Medulla oblongata (tissue), 1 donor: ENCODE results near the gene PIP5K1C.

Source experiments
- DNase-seq: peaks from one replicate; pipeline ENCODE4 v3.0.0-alpha.2; 2015; ENCODE audit errors: extremely low spot score

PIP5K1C gene, protein sequence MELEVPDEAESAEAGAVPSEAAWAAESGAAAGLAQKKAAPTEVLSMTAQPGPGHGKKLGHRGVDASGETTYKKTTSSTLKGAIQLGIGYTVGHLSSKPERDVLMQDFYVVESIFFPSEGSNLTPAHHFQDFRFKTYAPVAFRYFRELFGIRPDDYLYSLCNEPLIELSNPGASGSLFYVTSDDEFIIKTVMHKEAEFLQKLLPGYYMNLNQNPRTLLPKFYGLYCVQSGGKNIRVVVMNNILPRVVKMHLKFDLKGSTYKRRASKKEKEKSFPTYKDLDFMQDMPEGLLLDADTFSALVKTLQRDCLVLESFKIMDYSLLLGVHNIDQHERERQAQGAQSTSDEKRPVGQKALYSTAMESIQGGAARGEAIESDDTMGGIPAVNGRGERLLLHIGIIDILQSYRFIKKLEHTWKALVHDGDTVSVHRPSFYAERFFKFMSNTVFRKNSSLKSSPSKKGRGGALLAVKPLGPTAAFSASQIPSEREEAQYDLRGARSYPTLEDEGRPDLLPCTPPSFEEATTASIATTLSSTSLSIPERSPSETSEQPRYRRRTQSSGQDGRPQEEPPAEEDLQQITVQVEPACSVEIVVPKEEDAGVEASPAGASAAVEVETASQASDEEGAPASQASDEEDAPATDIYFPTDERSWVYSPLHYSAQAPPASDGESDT

DNA sequence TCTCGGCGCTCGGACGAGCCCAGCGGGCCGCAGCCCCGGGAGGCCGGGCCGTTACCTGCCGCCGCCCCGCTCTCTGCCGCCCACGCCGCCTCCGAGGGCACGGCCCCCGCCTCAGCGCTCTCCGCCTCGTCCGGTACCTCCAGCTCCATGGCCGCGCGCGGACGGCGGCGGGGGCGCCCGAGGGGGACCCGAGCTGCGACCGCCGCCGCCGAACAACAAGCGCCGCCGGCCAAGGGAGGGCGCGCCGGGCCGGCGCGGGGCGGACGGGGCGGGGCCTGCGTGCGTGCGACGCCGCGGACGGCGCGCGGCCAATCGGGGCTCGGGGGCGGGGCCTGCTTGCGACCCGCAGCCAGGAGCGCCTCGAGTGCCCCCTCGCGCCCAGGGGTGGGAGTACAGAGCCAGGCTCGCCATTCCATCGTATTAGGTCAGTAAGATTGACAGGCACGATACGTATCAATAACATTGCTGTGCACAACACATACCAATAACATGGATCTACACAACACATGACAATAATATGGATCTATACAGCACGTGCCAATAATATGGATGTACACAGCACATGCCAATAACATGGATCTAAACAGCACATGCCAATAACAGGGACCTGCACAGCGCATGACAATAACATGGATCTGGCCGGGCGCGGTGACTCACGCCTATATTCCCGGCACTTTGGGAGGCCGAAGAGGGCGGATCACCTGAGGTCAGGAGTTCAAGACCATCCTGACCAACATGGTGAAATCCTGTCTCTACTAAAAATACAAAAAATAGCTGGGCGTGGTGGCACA is at the start of gene PIP5K1C:
TSS of gene PIP5K1C (minus strand) at position 227 of the 791 bp plus-strand sequence. CDS start at position 149, 78 bp downstream.
- DNase-seq, result peak; percentile 89

DNA sequence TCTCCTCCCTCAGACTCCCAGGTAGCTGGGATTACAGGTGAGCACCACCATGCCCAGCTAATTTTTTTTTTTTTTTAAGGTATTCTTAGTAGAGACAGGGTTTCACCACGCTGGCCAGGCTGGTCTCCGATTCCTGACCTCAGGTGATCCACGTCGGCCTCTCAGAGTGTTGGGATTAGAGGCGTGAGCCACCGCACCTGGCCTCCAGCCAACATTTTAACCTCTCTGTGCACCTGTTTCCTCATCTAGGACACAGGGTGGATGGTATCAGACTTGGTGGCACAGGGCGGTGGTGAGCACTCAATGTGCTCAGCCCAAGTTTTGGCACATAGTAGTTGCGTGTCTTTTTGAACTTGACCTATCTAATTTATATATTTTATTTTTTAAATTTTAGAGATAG is 48.7 kb upstream of the PIP5K1C start:
- DNase-seq, result no peak

DNA sequence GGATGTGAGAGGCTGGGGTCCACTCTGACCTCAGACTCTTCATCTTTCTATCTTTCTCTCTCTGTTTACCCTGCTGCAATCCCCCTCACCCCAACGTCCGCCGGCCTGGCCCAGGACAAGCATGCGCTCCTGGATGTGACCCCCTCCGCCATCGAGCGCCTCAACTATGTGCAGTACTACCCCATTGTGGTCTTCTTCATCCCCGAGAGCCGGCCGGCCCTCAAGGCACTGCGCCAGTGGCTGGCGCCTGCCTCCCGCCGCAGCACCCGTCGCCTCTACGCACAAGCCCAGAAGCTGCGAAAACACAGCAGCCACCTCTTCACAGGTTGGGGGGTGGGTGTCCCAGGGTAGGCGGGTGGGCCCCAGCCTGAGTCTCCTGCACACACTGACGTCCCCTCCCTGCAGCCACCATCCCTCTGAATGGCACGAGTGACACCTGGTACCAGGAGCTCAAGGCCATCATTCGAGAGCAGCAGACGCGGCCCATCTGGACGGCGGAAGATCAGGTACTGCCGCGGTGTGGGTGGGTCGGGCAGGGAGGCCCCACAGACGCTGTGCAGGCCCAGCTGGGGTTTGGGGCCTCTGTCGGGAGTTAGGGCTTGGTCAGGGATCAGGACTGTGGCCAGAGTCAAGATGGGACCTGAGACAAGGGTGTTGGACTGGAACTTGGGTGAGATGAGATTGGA is 46.2 kb upstream of the PIP5K1C start:
- no peak for DNase-seq

DNA sequence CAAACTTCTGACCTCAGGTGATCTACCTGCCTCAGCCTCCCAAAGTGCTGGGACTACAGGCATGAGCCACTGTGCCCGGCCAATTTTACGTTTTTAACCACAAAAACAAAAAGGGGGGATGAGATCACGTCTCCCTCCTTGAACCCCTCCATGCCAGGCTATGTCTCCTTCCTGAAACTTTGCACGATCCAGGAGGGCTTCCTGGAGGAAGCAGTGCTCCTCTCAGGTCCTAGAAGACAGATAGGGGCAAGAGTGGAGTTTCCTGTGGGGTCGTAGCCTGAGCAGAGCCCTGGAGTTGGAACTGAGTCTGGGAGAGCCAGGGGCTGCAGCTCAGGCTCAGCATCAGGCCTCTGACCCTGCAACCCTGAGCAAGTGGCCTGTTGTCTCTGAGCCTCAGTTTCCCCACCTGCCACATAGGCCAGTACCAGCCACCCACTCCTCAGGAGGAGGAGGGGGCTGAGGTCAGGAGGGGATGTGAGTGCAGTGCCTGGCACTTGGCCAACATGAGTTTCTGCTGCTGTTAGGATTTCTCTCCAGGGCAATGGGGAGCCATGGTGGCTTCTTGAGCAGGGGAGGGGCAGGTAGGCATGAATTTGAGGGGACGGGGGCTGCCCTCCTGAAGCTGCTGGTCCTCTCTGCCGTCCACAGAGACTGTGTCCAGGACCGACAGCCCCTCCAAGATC is 45.2 kb upstream of the PIP5K1C start:
- DNase-seq, result no peak

DNA sequence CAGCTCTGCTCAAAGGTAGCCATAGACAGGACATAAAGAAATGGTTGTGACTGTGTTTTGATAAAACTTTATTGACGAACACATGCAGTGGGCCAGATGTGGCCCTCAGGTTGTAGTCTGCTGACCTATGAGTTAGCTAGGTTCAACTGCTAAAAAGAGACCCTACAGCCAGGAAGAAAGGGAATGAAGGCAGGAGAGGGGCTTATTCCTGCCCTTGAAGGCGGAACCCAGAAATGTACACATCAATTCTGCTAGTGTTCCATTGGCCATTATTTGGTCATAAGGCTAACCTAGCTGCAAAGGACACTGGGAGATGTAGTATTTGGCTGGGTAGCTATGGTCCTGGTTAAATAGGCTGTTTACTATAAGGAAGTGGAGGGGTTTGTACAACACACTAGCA is 43.2 kb upstream of the PIP5K1C start:
- no peak for DNase-seq

DNA sequence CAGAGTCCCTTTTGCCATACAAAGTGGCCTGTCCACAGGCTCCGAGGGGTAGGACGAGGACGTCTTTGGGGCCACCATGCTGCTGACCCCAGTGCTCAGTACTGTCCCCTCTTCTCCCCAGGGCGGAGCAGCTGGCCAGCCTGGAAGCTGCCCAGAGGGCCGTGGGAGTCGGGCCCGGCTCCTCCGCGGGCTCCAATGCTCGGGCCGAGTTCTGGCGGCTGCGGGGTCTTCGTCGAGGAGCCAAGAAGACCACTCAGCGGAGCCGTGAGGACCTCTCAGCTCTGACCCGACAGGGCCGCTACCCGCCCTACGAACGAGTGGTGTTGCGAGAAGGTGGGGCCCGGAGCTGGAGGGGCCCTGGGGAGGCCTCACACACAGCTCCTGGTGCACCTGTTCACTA is 40.2 kb upstream of the PIP5K1C start:
- no peak for DNase-seq

DNA sequence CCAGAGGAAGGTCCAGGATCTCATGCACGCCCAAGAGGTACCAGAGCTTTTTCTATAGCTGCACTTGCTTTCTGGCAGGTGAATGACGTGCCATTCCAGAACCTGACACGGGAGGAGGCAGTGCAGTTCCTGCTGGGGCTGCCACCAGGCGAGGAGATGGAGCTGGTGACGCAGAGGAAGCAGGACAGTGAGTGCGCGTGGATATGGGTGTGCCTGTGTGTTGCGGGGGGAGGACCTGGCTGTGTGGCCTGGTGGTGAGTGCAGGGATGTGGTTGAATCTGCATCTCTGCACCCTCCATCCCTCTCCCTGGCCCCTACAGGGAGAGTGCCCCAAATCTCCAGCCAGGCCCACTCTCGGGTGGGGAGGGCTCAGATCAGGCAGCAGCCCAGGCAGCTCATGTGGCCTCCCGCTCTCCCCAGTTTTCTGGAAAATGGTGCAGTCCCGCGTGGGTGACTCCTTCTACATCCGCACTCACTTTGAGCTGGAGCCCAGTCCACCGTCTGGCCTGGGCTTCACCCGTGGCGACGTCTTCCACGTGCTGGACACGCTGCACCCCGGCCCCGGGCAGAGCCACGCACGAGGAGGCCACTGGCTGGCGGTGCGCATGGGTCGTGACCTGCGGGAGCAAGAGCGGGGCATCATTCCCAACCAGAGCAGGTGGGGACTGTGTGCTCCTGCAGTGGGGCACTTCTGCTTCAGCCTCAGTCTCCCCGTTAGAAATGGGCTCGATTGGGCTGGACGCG is 38.4 kb upstream of the PIP5K1C start:
- DNase-seq, result no peak

DNA sequence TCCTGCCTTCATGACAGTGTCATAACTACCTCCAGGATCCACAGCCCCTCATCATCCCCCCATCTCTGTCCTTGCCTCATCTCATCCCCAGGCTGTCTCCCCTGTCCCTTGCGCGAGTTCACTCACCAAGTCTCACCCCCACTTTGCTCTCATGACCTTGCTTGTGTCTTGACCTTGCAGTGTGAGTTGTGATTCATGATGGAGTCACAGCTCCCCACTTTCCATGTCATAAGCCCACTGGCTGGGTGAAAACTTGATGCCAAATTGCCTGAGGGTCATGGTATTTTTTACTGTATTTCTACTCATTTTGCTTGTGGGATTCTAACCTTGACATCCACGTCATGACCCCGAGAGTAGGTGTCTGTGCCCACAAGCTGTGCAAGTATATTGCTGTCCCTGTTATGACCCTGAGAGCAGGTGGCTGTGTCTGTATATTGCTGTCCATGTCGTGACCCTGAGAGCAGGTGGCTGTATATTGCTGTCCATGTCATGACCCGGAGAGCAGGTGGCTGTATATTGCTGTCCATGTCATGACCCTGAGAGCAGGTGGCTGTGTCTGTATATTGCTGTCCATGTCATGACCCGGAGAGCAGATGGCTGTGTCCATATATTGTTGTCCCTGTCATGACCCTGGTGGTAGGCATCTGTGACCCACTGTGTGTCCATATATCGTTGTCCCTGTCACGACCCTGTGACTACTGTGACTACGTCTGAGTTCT is 37.4 kb upstream of the PIP5K1C start:
- no peak for DNase-seq

DNA sequence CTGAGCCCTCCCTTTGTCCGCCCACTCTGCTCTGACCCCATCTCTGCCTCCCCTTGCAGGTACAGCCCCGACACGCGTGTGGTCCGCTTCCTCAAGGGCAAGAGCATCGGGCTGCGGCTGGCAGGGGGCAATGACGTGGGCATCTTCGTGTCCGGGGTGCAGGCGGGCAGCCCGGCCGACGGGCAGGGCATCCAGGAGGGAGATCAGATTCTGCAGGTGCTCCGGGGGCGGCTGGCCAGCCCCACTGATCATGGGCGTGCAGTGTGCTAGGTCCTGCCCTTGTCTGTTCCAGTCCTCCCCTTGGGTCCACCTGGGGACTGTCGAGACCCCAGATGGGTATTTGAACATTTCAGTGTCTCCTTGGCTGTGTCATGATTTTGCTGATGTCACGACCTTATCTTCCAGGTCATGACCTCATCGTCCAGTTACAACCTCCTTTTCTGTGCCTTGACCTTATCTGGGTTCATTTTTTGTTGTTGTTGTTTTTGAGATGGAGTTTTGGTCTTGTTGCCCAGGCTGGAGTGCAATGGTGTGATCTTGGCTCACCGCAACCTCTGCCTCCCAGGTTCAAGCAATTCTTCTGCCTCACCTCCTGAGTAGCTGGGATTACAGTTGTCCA is 35.9 kb upstream of the PIP5K1C start:
- no peak for DNase-seq

DNA sequence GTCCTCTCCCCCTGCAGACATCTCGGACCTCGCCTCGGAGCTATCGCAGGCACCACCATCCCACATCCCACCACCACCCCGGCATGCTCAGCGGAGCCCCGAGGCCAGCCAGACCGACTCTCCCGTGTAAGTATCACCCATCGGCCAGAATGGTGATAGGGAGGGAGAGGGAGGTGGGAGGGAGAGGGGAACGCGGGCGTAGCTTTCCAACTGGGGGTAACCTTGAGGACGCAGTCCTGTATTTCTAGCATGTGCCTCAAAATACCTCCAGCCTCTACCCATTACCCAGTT is 34.0 kb upstream of the PIP5K1C start:
- no peak for DNase-seq

DNA sequence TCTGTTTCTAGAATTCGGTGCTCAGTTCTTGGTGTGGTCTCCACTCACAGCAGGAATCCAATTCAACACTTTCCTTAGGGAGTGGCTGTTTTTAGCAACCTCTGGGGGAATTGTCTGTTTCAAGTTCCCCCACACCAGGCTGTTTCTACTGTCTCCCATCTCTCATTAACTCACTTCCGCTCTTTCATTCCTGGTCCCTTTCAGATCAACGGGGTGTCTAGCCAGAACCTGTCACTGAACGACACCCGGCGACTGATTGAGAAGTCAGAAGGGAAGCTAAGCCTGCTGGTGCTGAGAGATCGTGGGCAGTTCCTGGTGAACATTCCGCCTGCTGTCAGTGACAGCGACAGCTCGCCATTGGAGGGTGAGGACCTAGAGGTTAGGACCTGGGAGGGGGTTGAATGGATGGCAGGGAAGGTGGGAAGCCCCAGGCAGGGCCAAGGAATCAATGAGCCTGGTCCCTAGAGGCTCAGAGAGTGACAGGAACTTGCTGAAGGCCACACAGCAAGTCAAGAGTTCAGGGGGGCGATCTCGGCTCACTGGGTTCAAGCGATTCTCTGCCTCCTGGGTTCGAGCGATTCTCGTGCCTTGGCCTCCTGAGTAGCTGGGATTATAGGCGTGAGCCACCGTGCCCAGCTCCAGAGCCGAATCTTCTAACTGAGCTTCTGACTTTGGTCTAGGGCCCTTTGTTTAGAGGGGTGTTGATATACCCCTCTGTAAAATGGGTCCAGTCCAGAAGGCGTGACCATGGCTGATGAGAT is 33.5 kb upstream of the PIP5K1C start:
- no peak for DNase-seq

DNA sequence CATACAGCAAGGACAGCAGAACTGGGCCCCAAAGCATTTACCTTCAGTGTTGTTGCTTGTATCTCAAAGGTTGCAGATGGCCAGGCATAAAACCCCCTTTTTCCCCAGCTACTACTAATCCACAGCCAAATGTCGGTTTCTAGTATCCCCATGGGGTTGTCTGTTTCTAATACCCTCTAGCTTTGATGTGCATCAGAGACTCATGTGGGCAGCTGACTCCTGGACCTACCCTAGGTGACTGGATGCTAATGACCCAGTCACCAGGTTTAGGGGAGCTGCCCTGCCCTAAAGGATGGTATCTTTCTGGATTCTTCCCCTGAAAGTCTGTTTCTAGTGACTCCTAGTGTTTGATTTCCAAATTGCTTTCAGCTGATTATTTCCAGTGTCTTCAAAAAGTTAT is 31.8 kb upstream of the PIP5K1C start:
- DNase-seq, result no peak

DNA sequence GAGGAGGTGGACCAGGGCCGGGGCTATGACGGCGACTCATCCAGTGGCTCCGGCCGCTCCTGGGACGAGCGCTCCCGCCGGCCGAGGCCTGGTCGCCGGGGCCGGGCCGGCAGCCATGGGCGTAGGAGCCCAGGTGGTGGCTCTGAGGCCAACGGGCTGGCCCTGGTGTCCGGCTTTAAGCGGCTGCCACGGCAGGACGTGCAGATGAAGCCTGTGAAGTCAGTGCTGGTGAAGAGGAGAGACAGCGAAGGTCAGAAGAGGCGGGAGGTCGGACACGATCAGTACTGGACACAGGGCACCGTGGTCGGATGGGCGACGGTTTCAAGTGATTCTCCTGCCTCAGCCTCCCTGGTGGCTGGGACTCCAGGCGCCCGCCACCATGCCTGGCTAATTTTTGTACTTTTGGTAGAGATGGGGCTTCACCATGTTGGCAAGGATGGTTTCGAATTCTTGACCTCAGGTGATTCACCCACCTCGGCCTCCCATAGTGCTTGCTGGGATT is 30.2 kb upstream of the PIP5K1C start:
- DNase-seq, result no peak

DNA sequence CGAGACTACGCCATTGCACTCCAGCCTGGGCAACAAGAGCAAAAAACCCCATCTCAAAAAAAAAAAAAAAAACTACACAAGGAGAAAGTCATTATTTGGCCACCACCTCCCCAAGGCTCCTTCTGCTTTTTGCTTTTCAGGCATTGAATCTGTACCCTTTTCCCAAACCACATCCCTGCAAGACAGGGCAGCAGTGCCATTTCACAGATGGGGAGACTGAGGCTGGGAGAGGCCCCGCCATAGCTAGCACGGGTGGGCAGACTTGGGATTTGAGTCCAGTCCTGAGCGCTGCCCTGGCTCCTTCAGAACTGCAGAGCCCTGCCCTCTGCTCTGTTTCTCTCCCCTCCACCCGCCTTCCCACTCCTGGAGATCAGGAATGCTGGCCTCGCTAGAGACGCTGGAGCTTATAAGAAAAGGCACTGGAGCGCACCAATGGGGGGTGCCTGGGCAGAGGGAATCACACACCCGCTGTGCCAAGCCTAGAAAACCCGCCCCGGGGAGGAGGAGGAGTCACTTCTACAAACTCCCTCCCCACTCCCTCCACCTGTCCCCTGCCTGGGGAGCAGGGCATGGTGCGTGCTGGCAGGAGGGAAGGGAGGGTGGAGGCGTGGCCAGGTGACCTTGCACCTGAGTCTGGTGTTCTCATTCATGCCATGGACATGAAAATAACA is 25.5 kb upstream of the PIP5K1C start:
- no peak for DNase-seq

DNA sequence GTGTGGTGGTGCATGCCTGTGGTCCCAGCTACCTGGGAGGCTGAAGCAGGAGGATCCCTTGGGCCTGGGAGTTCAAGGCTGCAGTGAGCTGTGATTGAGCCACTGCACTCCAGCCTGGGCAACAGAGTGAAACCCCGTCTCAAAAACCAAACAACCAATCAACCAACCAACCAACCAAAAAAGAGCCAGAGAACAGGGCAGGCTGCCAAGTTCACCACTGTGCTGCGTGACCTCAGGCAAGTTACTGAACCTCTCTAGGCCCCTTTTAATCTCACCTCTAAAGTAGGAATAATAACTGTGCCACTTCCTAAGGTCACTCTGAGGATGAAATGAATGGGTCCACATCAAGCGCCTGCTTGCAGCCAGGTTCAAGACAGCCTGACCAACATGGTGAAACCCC is 24.9 kb upstream of the PIP5K1C start:
- no peak for DNase-seq

DNA sequence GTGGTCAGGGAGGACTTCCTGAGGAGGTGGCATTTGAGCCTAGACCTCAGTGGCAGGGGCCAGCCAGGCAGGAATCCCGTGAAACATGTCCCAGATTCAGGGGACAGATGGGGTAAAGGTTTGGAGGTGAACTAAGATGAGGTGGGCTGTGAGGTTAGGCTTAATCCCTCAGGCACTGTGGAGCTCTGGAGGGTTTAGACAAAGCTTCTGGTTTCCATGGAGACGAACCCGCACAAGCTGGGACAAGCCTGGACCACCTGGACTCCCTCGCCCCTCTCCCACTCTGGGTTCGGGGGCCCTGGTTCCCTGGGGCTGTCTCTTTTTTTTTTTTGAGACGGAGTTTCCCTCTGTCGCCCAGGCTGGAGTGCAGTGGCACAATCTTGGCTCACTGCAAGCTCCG is 23.6 kb upstream of the PIP5K1C start:
- DNase-seq, result no peak

DNA sequence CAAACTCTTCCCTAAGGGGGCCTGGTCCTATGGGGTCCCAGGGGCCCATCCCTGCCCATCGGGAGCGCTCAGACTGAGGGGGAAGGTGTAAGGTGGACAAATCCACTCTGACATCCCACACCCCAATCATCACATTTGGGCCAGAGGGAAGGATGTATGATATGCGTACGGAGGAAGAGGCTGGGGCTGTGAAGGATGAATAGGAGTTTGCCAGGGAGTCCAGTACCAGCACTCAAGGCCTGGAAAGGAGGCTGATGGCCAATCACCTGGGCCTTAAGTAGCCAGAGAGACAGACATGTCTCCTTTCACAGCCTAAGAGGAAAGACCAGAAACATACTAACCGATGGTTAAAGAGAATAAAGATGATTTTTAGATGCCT is 22.8 kb upstream of the PIP5K1C start:
- DNase-seq, result no peak

DNA sequence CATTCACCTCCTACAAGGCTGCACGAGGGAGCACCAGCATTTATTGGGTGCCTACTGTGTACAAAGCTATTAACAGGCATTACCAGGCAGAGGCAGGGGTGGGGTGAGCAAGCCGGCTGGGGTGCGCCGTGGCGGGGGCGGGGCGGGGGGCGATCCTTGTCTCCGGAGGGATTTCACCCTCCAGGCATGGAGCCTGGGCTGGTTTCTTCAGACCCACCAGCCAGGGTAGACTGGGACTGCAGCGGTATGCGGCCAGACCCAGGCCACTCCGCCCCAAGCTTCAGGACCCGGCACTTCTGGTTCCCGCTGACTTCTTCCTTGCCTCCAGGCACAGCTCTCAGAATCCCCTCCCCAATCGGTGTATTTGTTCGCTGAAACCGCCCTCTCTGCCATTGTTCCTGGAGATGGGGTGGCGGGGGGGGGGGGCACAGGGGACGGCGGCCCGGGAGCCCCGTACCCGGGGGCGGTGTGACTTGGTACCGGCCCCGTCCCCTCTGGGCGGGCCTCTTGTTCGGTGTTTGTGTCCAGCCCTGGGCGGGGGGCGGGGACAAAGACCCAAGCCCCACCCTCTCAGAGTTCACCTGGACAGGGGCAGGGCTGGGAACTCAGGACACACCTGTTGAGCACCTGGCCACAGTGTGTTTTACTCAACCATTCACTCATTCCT is 22.3 kb upstream of the PIP5K1C start:
- no peak for DNase-seq
